ENCODE data around the gene DHX35.

Gene DHX35

DNA sequence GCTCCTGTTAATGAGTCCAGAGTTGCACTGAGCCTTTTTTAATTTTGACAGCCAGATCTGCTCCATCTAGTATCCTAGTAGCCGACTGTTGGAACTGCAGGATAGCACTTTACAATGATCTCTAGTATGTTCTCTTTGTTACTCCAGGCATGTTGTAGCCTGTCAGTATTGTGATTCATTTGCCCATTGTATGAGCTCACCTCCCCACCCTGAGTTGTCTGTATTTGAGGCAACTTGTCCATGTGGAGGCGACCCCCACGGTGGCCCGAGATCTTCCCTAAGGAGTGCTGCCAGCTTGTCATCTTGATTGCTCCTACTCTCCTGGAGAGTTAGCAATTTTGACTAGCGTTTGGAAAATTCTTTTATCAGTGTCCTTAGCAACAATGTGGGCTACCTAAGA is 67.2 kb downstream of the DHX35 start:
- H3K4me3 Mint-ChIP-seq: no peak overlapping the region
- H3K27me3 Mint-ChIP-seq: no peaks in the 10 kb centered on the region
- peaks cover 20% of the 10 kb centered on the region for H3K36me3 Mint-ChIP-seq (ENCODE audit: insufficient read depth)
- no peaks in the 10 kb centered on the region for H3K9me3 Mint-ChIP-seq
- no peak overlapping the region for H3K27ac Mint-ChIP-seq
- no peak for ATAC-seq (replicated peaks)
- DNase-seq: no peak
- peaks cover 4 to 20% of the 10 kb centered on the region in 2 donors for H3K4me1 Mint-ChIP-seq (ENCODE audit: low read depth in 2 of 2)

DNA sequence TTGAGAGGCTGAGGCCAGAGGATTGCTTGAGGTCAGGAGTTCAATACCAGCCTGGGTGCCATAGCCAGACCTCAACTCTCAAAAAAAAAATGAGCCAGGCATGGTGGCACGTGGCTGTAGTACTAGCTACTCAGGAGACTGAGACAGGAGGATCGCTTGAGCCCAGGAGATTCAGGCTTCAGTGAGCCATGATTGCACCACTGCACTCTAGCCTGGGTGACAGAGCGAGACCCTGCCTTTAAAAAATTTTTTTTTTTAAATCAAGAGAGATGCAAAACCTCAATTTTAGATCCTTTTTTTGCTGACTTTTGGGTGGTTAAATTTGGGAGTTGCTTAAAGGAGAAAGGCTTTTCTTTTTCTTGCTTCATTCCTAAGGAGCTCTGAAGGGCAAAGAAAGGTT is 70.9 kb downstream of the DHX35 start:
- no peak for ATAC-seq (replicated peaks)
- Mint-ChIP-seq H3K27ac (no peak overlapping the region), H3K4me1 (ENCODE audit: low read depth in 2 of 2) (no peaks in the 10 kb centered on the region), H3K4me3 (no peak overlapping the region), H3K36me3 (ENCODE audit: insufficient read depth) (peaks cover 33% of the 10 kb centered on the region), H3K27me3 (no peaks in the 10 kb centered on the region), H3K9me3 (no peaks in the 10 kb centered on the region)
- DNase-seq: no peak

DNA sequence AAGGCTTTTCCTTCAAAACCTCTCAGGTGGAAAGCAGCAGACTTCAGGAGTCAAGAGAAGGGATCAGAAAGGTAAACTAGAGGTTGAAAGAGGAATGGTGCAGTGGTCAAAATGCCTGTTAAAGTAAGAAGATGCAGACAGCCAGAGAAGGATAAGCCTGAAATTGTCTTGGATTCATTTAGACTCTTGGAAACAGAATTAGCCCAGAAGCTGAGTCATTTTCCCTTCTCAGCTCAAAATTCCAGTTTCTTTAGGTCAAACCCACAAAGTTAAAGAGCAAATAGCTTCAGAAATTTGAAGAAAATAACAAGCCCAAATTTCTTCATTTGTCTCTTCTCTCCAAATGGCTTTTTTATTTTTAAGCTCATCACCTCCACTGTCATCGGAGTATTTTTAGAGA is 73.9 kb downstream of the DHX35 start:
- ATAC-seq (replicated peaks) (no peak), DNase-seq (no peak)
- peaks cover 39% of the 10 kb centered on the region for H3K36me3 Mint-ChIP-seq (ENCODE audit: insufficient read depth)

DNA sequence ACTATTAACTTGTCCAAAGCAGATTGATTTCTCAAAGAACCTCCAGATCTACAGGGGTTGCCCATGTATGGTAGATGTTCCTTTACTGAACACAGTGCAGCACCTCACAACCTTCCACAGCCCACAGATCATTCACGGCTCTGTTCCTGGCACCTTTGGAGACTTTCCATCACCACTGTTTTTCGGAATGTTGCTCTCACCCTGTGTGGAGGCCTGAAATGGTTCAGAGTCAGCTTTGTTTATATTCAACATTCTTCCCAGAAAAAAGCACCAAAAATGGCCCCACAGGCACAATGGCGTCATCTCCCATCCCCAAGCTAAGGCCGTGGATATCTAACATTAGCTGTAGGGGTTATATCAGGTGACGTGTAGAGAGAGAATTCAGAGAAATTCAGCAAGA is 74.7 kb downstream of the DHX35 start:
- H3K9me3 Mint-ChIP-seq: no peaks in the 10 kb centered on the region
- H3K36me3 Mint-ChIP-seq (ENCODE audit: insufficient read depth): peaks cover 36% of the 10 kb centered on the region
- no peaks in the 10 kb centered on the region for H3K4me1 Mint-ChIP-seq (ENCODE audit: low read depth in 2 of 2)
- H3K4me3 Mint-ChIP-seq: no peak overlapping the region
- ATAC-seq (replicated peaks) (no peak), DNase-seq (no peak)
- H3K27ac Mint-ChIP-seq: no peak overlapping the region
- H3K27me3 Mint-ChIP-seq: no peaks in the 10 kb centered on the region

More for the DNA sequence above, 73.9 kb downstream of the DHX35 start:
- Mint-ChIP-seq H3K27me3 (no peaks in the 10 kb centered on the region), H3K9me3 (no peaks in the 10 kb centered on the region), H3K27ac (no peak overlapping the region), H3K4me1 (ENCODE audit: low read depth in 2 of 2) (no peaks in the 10 kb centered on the region), H3K4me3 (no peak overlapping the region)

DNA sequence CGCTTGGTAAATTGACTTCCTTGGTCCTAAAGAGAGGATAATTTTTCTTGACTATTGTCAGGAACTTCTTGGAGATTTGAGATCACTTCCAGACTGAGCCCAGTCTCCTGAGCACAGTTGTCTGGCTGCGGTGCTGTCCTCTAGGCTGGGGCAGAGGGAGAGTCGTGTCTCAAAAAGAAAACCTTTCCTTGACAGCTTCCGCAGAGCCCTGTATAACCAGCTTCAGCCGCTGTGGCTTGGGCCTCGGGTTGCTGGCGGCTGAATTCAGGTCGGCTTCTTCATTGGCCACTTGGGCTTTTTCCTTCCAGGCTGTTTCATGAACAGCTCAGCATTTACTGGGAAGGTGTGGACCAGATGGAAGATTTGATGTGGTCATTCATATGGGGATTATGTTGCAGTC is 75.9 kb downstream of the DHX35 start:
- Mint-ChIP-seq H3K27me3 (no peaks in the 10 kb centered on the region), H3K4me1 (ENCODE audit: low read depth in 2 of 2) (no peaks in the 10 kb centered on the region), H3K27ac (peak overlapping the region in 1 of 2 donors; percentile 36), H3K36me3 (ENCODE audit: insufficient read depth) (peaks cover 43% of the 10 kb centered on the region), H3K9me3 (no peaks in the 10 kb centered on the region), H3K4me3 (no peak overlapping the region)
- ATAC-seq (replicated peaks) (no peak), DNase-seq (no peak)

- Mint-ChIP-seq H3K27ac (no peak overlapping the region), H3K36me3 (ENCODE audit: insufficient read depth) (peaks cover 46% of the 10 kb centered on the region), H3K9me3 (no peaks in the 10 kb centered on the region), H3K4me1 (ENCODE audit: low read depth in 2 of 2) (no peaks in the 10 kb centered on the region), H3K27me3 (no peaks in the 10 kb centered on the region), H3K4me3 (no peak overlapping the region)
- DNase-seq (no peak), ATAC-seq (replicated peaks) (no peak)
Measured at GRCh38 chr20:39038495-39038894, 76.4 kb downstream of the DHX35 start.

DNA sequence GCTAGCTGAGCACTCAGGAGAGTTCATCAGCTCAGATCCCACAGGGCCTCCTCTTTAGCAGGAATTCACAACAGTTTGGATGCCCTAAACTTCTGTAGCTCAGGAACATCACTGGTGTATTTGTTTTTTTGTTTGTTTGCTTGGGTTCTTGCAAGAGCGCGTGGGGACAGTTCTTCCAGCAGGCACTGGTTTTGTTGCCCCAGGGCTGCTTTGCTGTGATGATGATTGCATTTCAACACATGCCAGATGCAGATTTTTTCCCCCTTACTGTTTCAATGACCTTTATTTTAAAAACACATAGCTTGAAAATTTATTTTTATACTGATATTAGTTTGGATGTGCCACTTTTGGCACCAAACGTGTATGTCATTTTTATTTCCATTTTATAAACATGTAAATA is 77.1 kb downstream of the DHX35 start:
- Mint-ChIP-seq H3K4me3 (no peak overlapping the region), H3K4me1 (ENCODE audit: low read depth in 2 of 2) (no peaks in the 10 kb centered on the region), H3K9me3 (no peaks in the 10 kb centered on the region), H3K27me3 (no peaks in the 10 kb centered on the region), H3K36me3 (ENCODE audit: insufficient read depth) (peaks cover 48% of the 10 kb centered on the region), H3K27ac (no peak overlapping the region)
- no peak for ATAC-seq (replicated peaks)
- DNase-seq: no peak

DNA sequence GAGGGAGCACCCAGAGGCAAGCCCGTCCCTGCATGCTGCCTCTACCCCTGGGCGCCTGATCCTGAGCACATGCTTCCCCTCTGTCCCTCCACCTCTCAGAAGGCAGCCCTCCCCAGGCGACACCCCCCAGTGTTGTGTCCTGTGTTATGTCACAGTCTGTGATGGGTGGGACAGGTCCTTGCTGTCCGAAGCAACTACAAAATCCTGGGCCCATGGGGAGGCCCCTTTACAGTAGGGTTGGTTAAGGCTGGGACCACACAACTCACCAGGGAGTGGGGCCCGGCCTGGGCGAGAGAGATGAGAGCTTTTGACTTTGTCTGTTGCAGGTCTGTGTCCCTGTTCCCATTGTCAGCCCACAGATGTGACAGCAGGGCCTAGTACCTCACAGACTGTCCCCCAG is 78.0 kb downstream of the DHX35 start:
- Mint-ChIP-seq H3K27me3 (no peaks in the 10 kb centered on the region), H3K4me3 (no peak overlapping the region), H3K9me3 (no peaks in the 10 kb centered on the region), H3K4me1 (ENCODE audit: low read depth in 2 of 2) (no peaks in the 10 kb centered on the region), H3K36me3 (ENCODE audit: insufficient read depth) (peaks cover 41% of the 10 kb centered on the region), H3K27ac (no peak overlapping the region)
- DNase-seq: no peak
- ATAC-seq (replicated peaks): no peak

DNA sequence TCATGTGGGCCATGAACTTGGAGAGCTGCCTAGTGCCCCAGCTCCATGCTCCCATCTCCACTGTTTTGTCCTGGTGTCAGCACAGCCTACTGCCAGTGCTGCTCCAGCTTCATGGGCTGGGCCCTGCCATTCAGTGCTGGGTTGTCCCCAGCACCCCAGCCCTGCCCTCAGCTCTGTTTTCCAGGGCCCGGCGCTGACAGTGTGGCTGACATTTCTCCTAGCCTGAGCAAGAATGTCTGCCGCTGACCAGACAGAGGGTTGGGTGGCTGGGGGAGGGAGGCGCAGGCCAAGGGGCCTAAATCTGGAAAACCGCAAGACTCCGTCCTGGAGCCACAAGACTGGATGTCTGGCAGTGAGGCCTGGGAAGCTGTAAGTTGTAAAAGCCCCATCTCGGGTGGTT is 78.9 kb downstream of the DHX35 start:
- ATAC-seq (replicated peaks) (no peak), DNase-seq (no peak)
- peaks cover 39% of the 10 kb centered on the region for H3K36me3 Mint-ChIP-seq (ENCODE audit: insufficient read depth)
- H3K27me3 Mint-ChIP-seq: no peaks in the 10 kb centered on the region
- H3K4me1 Mint-ChIP-seq (ENCODE audit: low read depth in 2 of 2): no peaks in the 10 kb centered on the region
- no peak overlapping the region for H3K4me3 Mint-ChIP-seq
- H3K27ac Mint-ChIP-seq: no peak overlapping the region
- no peaks in the 10 kb centered on the region for H3K9me3 Mint-ChIP-seq

DNA sequence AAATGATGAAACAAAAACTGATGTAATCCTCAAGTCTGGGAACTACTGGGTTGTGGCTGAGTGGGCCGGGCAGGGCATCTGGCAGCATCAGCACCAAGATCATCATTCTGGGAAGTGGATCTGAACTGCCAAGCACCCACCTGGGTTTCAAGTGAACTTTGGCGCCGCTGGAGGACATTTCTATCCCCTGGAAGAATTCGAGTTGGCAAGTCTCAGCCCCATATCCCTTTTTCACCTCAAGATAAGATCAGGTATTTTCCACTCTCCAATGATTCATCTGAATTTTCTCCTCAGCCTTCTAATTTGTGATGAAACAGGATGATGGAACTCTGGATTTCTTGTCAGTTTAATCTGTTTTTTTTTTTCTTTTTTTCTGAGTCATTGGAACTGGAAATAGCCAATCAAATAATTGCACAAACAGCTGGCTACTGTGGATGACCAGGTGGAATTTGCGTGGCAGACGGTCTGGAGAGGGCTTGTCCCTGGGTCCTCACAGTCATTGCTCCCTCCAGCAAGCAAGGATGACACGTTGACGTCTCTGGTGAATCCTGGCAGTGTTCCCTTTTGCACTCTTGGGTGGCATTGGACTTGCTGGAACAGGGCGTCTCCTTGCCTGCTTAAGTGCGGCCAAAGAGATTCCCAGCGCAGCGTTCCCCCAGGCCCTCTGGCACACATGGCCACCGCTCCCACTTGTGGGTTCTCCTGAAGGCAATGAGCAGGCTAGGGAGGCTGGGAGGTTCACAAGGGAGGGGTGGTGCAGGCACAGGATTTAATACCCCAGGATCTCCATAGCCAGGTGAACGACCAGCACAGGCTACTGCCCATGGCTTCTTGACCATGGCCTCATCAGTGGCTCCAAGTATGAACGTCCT is 80.4 kb downstream of the DHX35 start:
- H3K36me3 Mint-ChIP-seq (ENCODE audit: insufficient read depth): peaks cover 32% of the 10 kb centered on the region
- H3K4me1 Mint-ChIP-seq (ENCODE audit: low read depth in 2 of 2): no peaks in the 10 kb centered on the region
- DNase-seq: no peak
- H3K27ac Mint-ChIP-seq: no peak overlapping the region
- H3K4me3 Mint-ChIP-seq: no peak overlapping the region
- no peaks in the 10 kb centered on the region for H3K27me3 Mint-ChIP-seq
- no peak for ATAC-seq (replicated peaks)
- no peaks in the 10 kb centered on the region for H3K9me3 Mint-ChIP-seq

- DNase-seq (no peak), ATAC-seq (replicated peaks) (no peak)
- Mint-ChIP-seq H3K27ac (no peak overlapping the region), H3K9me3 (no peaks in the 10 kb centered on the region), H3K27me3 (no peaks in the 10 kb centered on the region), H3K4me3 (no peak overlapping the region), H3K36me3 (ENCODE audit: insufficient read depth) (peaks cover 18% of the 10 kb centered on the region), H3K4me1 (ENCODE audit: low read depth in 2 of 2) (peaks cover under 1 to 8% of the 10 kb centered on the region in 2 donors)
Measured at GRCh38 chr20:39044501-39044900, 82.4 kb downstream of the DHX35 start.

GRCh38 chr20:39045676-39046075 is 83.5 kb downstream of the DHX35 start:
- Mint-ChIP-seq H3K4me3 (no peak overlapping the region), H3K36me3 (ENCODE audit: insufficient read depth) (peaks cover 11% of the 10 kb centered on the region), H3K27me3 (no peaks in the 10 kb centered on the region), H3K27ac (no peak overlapping the region), H3K9me3 (no peaks in the 10 kb centered on the region), H3K4me1 (ENCODE audit: low read depth in 2 of 2) (peaks cover 4 to 11% of the 10 kb centered on the region in 2 donors)
- ATAC-seq (replicated peaks) (no peak), DNase-seq (no peak)

DNA sequence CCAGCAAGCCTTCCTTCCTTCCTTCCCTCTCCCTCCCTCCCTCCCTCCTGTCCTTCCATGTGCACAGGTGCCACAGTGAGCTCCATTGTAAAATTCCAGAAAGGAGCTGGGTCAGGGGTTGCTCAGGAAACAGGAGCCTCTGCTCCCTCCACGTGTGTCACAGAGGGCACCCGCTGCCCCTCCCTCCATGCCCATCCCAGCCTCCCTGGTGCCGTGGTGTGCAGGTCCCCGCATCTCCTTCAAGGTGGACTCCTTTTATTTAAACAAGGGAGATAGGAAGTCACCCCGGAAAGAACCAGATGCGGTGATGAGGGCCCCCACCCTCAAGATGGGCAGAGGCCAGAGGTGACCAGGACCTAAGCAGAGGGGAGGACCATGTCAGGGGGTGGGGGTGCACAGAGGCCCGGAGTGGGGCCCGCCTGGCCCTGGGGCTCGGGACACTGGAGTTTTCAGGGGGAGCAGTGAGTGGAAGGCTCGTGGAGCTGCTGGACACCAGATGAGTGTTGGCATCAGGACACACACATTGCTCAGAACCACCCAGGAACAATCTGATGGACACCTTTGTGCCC is 85.4 kb downstream of the DHX35 start:
- DNase-seq (no peak), ATAC-seq (replicated peaks) (no peak)
- Mint-ChIP-seq H3K27ac (no peak overlapping the region), H3K27me3 (peaks cover 0 to under 1% of the 10 kb centered on the region in 2 donors), H3K4me1 (ENCODE audit: low read depth in 2 of 2) (peaks cover 4 to 11% of the 10 kb centered on the region in 2 donors), H3K9me3 (no peaks in the 10 kb centered on the region), H3K4me3 (no peak overlapping the region), H3K36me3 (ENCODE audit: insufficient read depth) (peaks cover 10% of the 10 kb centered on the region)

DNA sequence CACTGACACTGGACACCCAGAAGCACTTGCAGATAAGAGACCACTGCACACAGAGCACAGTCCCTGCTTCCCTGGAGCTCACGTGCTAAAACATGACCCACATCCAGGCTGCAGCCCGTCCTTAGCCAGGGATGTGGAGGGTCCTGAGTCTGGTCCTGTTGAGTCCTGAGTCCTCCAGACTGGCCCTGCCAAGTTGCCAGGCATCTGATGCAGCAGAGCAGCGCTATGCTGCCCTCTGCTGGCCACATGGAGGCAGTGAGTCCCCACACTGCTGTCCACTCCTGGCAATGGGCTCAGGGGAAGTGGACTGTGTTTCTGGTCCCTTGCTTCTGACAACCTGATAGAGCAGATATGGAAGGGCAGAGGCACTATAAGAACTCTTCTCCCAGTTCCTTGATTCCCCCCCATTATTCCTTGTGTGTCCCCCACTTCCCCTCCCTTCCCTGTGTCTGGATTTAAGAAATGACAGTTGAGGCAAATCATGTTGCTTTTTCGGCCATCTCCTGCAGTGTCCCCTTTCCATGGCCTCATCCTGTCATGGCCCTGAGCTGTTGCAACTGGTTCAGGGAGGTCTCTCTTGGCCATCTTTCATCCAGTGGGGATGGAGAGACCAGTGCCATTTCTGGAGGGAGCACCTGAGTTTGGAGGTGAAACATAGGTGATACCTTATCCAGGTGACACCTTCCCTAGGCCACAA is 86.0 kb downstream of the DHX35 start:
- Mint-ChIP-seq H3K4me1 (ENCODE audit: low read depth in 2 of 2) (peaks cover 4 to 11% of the 10 kb centered on the region in 2 donors), H3K4me3 (no peak overlapping the region), H3K9me3 (no peaks in the 10 kb centered on the region), H3K27me3 (peaks cover 0 to 7% of the 10 kb centered on the region in 2 donors), H3K36me3 (ENCODE audit: insufficient read depth) (peaks cover 4% of the 10 kb centered on the region), H3K27ac (no peak overlapping the region)
- peak; percentile 69 for ATAC-seq (replicated peaks)
- peak; percentile 62 to 69 (median 64) for DNase-seq
